ENCODE results near the gene ATP6V1A. TPM values are rescaled to one million over a fixed set of nuclear protein-coding genes. Genes with fewer than 3 reads are reported as not detected.

The ATP6V1A gene
- polyA plus RNA-seq (2012; ENCODE audit: low read depth, missing spikeins), result 12.3 TPM

- DNase-seq (ENCODE audit: insufficient read length, low spot score) (peak; percentile 43), FAIRE-seq (no peak)
- TF ChIP-seq SPI1 (IDR thresholded peaks at IDR 0.05; ENCODE audit: low read depth, low read length) (peak; percentile 42), POU2F2 (IDR thresholded peaks at IDR 0.05; ENCODE audit: low read depth, low read length) (no peak), POLR2AphosphoS5 (IDR thresholded peaks at IDR 0.05; ENCODE audit: low read depth, low read length) (peak; percentile 53; the same call in 1 of the 2 replicates), TAF1 (IDR thresholded peaks at IDR 0.05; ENCODE audit: low read depth, low read length) (peak; percentile 46; the same call in 1 of the 2 replicates), PAX5 (IDR thresholded peaks at IDR 0.05; ENCODE audit: insufficient read depth, low read length, severe bottlenecking) (no peak), POLR2A (IDR thresholded peaks at IDR 0.05; ENCODE audit: low read depth, low read length) (peak; percentile 66)
These were observed at the start of gene ATP6V1A for GRCh38 chr3:113746548-113747282. Gene ATP6V1A (plus strand): TSS chr3:113747035. CDS start chr3:113778754, 31,719 bp downstream.

- no peak for DNase-seq (ENCODE audit: insufficient read length, low spot score)
- TF ChIP-seq SPI1 (IDR thresholded peaks at IDR 0.05; ENCODE audit: low read depth, low read length) (peak; percentile 19; the same call in 1 of the 2 replicates), POLR2AphosphoS5 (IDR thresholded peaks at IDR 0.05; ENCODE audit: low read depth, low read length) (no peak), POU2F2 (IDR thresholded peaks at IDR 0.05; ENCODE audit: low read depth, low read length) (no peak), PAX5 (IDR thresholded peaks at IDR 0.05; ENCODE audit: insufficient read depth, low read length, severe bottlenecking) (no peak)
- FAIRE-seq, result peak; percentile 20
These were observed 49.2 kb upstream of the ATP6V1A start for GRCh38 chr3:113697500-113698090.

GRCh38 chr3:113698213-113698742, 48.6 kb upstream of the ATP6V1A start:
- FAIRE-seq, result no peak
- no peak for TF ChIP-seq TAF1 (IDR thresholded peaks at IDR 0.05; ENCODE audit: low read depth, low read length)
- TF ChIP-seq POU2F2 (IDR thresholded peaks at IDR 0.05; ENCODE audit: low read depth, low read length), result no peak
- no peak for TF ChIP-seq PAX5 (IDR thresholded peaks at IDR 0.05; ENCODE audit: insufficient read depth, low read length, severe bottlenecking)
- TF ChIP-seq POLR2AphosphoS5 (IDR thresholded peaks at IDR 0.05; ENCODE audit: low read depth, low read length), result no peak
- no peak for TF ChIP-seq SPI1 (IDR thresholded peaks at IDR 0.05; ENCODE audit: low read depth, low read length)
- TF ChIP-seq POLR2A (IDR thresholded peaks at IDR 0.05; ENCODE audit: low read depth, low read length), result no peak
- DNase-seq (ENCODE audit: insufficient read length, low spot score), result no peak

- FAIRE-seq (no peak), DNase-seq (ENCODE audit: insufficient read length, low spot score) (no peak)
- TF ChIP-seq SPI1 (IDR thresholded peaks at IDR 0.05; ENCODE audit: low read depth, low read length) (no peak), POU2F2 (IDR thresholded peaks at IDR 0.05; ENCODE audit: low read depth, low read length) (no peak), POLR2AphosphoS5 (IDR thresholded peaks at IDR 0.05; ENCODE audit: low read depth, low read length) (no peak), TAF1 (IDR thresholded peaks at IDR 0.05; ENCODE audit: low read depth, low read length) (no peak), PAX5 (IDR thresholded peaks at IDR 0.05; ENCODE audit: insufficient read depth, low read length, severe bottlenecking) (no peak), POLR2A (IDR thresholded peaks at IDR 0.05; ENCODE audit: low read depth, low read length) (no peak)
These were observed 47.9 kb upstream of the ATP6V1A start for GRCh38 chr3:113698956-113699355.

GRCh38 chr3:113707835-113708234, 39.0 kb upstream of the ATP6V1A start:
- FAIRE-seq, result no peak
- TF ChIP-seq SPI1 (IDR thresholded peaks at IDR 0.05; ENCODE audit: low read depth, low read length) (no peak), TAF1 (IDR thresholded peaks at IDR 0.05; ENCODE audit: low read depth, low read length) (no peak), POU2F2 (IDR thresholded peaks at IDR 0.05; ENCODE audit: low read depth, low read length) (no peak), POLR2AphosphoS5 (IDR thresholded peaks at IDR 0.05; ENCODE audit: low read depth, low read length) (no peak), PAX5 (IDR thresholded peaks at IDR 0.05; ENCODE audit: insufficient read depth, low read length, severe bottlenecking) (no peak), POLR2A (IDR thresholded peaks at IDR 0.05; ENCODE audit: low read depth, low read length) (no peak)
- no peak for DNase-seq (ENCODE audit: insufficient read length, low spot score)

GRCh38 chr3:113712129-113712528, 34.7 kb upstream of the ATP6V1A start:
- TF ChIP-seq PAX5 (IDR thresholded peaks at IDR 0.05; ENCODE audit: insufficient read depth, low read length, severe bottlenecking), result no peak
- DNase-seq (ENCODE audit: insufficient read length, low spot score), result no peak
- FAIRE-seq, result peak; percentile 52

- DNase-seq (ENCODE audit: insufficient read length, low spot score) (no peak), FAIRE-seq (no peak)
- TF ChIP-seq POLR2A (IDR thresholded peaks at IDR 0.05; ENCODE audit: low read depth, low read length), result no peak
- no peak for TF ChIP-seq POLR2AphosphoS5 (IDR thresholded peaks at IDR 0.05; ENCODE audit: low read depth, low read length)
- TF ChIP-seq POU2F2 (IDR thresholded peaks at IDR 0.05; ENCODE audit: low read depth, low read length), result no peak
- no peak for TF ChIP-seq SPI1 (IDR thresholded peaks at IDR 0.05; ENCODE audit: low read depth, low read length)
- TF ChIP-seq PAX5 (IDR thresholded peaks at IDR 0.05; ENCODE audit: insufficient read depth, low read length, severe bottlenecking), result no peak
- TF ChIP-seq TAF1 (IDR thresholded peaks at IDR 0.05; ENCODE audit: low read depth, low read length), result no peak
These were observed 32.1 kb upstream of the ATP6V1A start for GRCh38 chr3:113714702-113715101.

- no peak for FAIRE-seq
These were observed 29.5 kb upstream of the ATP6V1A start for GRCh38 chr3:113717308-113717707.

GRCh38 chr3:113717818-113718217, 29.0 kb upstream of the ATP6V1A start:
- TF ChIP-seq PAX5 (IDR thresholded peaks at IDR 0.05; ENCODE audit: insufficient read depth, low read length, severe bottlenecking), result no peak
- TF ChIP-seq POLR2A (IDR thresholded peaks at IDR 0.05; ENCODE audit: low read depth, low read length), result no peak
- no peak for TF ChIP-seq SPI1 (IDR thresholded peaks at IDR 0.05; ENCODE audit: low read depth, low read length)
- TF ChIP-seq TAF1 (IDR thresholded peaks at IDR 0.05; ENCODE audit: low read depth, low read length), result no peak
- no peak for TF ChIP-seq POU2F2 (IDR thresholded peaks at IDR 0.05; ENCODE audit: low read depth, low read length)
- no peak; the same call in 1 of the 2 replicates for TF ChIP-seq POLR2AphosphoS5 (IDR thresholded peaks at IDR 0.05; ENCODE audit: low read depth, low read length)
- DNase-seq (ENCODE audit: insufficient read length, low spot score), result no peak
- FAIRE-seq, result no peak

More at GRCh38 chr3:113717308-113717707, 29.5 kb upstream of the ATP6V1A start:
- no peak for TF ChIP-seq POU2F2 (IDR thresholded peaks at IDR 0.05; ENCODE audit: low read depth, low read length)
- TF ChIP-seq SPI1 (IDR thresholded peaks at IDR 0.05; ENCODE audit: low read depth, low read length), result no peak
- no peak for TF ChIP-seq POLR2AphosphoS5 (IDR thresholded peaks at IDR 0.05; ENCODE audit: low read depth, low read length)
- TF ChIP-seq PAX5 (IDR thresholded peaks at IDR 0.05; ENCODE audit: insufficient read depth, low read length, severe bottlenecking), result no peak
- no peak for TF ChIP-seq POLR2A (IDR thresholded peaks at IDR 0.05; ENCODE audit: low read depth, low read length)
- TF ChIP-seq TAF1 (IDR thresholded peaks at IDR 0.05; ENCODE audit: low read depth, low read length), result no peak
- no peak for DNase-seq (ENCODE audit: insufficient read length, low spot score)
